ENCODE measurements around the gene DGKZ.

DGKZ gene

DNA sequence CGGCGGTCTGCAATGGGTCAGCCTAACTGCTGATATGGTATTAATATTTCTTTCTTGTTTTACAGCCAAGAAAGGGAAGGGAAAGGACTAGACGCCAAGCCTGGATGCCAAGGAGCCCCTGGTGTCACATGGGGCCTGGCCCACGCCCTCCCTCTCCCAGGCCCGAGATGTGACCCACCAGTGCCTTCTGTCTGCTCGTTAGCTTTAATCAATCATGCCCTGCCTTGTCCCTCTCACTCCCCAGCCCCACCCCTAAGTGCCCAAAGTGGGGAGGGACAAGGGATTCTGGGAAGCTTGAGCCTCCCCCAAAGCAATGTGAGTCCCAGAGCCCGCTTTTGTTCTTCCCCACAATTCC is 36.1 kb downstream of the DGKZ start:
- DNase-seq = no peak

DNA sequence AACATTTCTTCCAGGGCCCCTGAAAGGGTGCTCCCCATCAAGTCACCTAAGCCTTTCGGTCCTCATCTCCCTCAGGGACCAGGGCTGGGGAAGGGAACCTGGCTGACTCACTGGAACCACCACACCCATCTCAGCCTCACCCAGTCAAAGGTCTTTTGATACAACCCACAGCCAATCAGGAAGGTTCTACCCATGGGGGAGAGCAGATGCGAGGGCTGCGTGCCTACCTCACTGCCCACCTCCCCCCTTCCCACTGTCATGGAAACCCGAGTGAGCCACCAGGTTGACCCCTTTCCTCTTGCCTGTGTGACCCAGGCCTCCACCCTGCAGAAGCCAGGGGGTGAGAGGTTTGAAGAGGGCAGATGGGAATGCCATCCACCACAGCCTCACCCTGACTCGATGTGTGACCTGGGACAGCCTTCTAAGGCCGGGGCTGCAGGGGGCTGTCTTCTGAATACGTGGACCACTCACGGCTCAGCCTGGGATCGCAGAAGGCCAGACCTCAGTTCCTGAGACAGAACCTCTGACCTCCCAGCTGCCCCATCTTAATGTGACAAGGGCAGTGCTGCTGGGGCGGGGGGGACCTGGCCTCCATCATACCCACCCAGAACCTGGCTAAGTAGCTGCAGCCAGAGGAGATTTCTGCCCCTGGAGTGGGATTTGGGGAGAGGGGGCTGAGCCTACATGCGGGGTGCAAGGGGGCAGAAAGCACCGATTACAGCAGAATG is 36.9 kb downstream of the DGKZ start:
- DNase-seq = no peak

DNA sequence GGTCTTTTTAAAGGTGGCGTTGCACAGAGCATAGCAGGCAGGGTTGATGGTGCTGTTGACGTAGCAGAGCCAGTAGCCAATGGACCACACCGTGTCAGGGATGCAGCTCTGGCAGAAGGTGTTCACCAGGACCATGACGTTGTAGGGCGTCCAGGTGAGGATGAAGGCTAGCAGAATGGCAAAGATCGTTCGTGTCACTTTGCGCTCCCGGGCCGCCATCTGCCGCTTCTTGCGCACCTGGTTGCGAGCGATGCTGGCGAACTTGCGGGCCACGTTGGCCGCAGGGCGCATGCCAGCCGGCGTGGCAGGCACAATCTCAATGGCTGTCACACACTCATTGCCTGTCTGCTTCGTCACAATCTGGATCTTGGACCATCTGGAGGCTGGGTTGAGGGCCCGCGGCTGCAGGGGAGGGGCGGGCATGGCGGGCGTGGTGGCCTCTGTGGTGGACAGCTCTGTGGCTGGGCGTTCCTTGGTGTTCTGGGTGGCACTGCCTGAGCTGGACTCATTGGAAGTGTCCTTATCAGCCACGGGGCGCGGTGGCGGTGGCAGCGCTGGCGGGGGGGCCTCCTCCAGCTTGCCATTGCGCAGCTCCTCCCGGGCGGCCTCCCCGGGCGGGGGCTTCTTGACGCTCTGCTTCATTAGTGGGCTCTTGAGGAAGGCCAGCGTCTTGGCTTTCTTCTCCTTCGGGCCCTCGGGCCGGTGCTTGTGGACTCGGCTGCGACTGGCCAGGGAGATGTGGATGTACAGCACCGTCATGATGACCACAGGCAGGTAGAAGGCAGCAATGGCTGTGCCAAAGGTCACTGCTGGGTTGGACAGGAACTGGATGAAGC is 38.1 kb downstream of the DGKZ start:
- no peak for DNase-seq

DNA sequence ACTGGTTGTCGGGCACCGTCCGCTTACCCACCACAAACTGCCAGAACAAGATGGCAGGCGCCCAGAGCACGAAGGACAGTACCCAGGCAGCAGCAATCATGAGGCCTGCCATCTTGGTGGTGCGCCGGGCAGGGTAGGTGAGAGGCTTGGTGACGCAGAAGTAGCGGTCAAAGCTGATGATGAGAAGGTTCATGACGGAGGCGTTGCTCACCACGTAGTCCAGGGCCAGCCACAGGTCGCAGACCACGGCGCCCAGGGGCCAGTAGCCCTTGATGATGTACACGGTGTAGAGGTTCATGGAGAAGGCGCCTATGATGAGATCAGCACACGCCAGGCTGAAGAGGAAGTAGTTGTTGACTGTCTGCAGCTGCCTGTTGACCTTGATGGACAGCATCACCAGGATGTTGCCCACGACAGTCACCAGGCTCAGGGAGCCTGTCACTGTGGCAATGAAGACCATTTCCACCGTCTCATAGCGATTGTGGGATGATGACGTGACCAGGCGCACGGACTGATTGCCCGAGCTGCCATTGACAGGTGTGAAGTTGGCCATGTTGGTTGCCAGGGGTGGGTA is 38.8 kb downstream of the DGKZ start:
- DNase-seq = no peak

DNA sequence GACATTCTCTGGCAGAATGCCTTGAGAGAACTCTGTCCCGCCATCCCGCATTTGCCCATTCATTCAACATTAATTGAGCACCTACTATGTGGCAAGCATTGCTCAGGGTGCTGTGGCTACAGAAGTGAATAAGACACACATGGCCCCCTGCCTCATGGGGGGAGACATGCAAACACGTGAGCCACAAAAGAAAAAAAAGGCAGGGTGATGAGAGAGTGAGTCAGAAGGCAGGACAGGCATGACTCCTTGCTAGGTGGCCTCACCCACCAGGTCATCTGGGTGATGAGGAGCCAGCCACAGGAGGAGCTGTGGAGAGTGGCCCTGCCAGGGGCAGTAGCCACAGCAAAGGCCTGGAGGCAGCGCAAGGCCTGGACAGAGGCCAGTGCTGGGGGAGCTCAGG is 39.4 kb downstream of the DGKZ start:
- no peak for DNase-seq

DNA sequence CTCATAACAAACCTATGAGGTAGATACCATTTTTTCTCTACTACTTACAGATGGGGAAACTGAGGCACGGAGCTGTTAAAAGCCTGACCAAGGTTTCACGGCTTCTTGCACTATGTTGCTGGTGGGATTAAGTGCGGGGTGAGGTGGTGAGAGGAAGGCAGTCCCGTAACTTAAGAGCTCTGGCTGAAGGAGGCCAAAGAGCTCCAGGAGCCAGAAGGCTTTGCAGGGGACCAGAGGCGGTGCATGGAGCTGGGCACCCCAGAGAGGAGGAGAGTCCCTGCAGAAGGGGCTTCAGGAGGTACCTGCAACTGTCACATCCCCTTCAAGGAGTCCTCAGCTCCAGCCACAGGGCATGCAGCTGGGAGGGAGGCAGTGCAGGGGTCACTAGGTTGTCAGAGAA is 40.2 kb downstream of the DGKZ start:
- no peak for DNase-seq

DNA sequence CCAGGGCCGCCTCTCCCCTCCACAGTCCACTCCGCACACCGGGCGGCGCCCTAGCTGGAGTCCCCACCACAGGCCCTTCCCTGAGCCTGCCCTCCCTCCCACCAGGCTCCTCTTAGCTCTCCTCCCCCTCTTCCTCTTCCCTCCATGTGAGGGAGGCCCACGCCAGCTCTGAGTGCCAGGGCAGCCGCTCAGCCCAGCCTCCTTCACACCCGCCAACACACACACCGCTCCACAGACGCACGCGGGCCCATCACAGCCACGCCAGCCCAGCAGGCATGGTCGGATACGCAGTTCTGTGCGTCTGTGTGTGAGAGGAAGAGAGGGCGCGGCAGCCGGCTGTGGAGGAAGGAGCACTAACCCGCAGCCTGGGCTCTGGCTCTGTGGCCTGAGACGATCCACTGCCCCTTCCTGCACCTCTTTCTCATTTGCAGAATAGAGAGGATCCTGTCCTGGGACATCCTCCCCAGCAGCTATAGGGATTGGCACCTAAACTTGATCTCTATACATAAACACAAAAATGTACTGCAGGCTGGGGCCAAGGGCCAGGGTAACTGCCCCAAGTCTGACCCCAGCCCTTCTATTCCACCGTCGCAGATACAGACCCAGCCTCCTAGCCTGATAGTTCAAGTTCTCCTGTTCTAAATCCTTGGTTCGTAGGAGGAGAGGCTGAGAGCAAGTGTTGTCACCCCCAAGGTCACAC is 40.8 kb downstream of the DGKZ start:
- no peak for DNase-seq

DNA sequence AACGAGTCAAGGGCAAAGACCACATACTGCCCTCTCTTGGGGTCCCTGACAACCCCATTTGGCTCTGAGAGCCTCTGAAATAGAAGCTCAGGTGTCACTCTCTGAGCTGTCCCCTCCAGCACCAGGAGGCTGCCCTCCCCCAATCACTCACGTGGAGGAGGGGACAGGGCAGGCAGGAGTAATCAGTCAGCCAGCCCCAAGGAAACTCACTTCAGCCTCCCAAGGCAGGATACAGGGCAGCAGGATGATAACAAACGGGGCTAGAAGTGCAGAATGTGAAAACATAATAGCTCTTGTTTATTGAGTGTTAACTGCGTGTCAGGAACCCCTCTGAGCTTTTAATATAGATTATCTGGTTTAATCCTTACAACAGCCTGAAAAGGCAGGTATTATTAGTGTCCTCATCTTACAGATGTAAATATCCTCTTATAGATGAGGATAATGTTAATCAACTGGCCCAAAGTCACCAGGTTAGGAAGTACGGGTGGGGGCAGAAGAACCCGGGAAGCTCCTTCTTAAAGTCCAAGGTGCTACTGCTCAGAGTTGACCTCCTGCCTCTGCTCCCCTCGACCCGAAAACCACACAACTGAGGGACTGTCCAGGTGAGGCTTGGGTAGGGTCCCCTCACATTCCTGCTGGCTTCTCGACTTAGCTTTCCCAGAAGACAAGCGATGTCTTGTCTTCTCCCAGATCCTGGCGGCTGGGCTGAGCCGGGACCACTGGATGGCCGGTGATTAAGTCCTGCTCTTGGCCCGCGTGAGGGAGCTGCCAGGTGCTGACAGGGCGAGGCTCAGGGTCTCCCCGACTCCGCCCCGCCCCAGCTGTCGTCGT is 41.6 kb downstream of the DGKZ start:
- no peak for DNase-seq

DNA sequence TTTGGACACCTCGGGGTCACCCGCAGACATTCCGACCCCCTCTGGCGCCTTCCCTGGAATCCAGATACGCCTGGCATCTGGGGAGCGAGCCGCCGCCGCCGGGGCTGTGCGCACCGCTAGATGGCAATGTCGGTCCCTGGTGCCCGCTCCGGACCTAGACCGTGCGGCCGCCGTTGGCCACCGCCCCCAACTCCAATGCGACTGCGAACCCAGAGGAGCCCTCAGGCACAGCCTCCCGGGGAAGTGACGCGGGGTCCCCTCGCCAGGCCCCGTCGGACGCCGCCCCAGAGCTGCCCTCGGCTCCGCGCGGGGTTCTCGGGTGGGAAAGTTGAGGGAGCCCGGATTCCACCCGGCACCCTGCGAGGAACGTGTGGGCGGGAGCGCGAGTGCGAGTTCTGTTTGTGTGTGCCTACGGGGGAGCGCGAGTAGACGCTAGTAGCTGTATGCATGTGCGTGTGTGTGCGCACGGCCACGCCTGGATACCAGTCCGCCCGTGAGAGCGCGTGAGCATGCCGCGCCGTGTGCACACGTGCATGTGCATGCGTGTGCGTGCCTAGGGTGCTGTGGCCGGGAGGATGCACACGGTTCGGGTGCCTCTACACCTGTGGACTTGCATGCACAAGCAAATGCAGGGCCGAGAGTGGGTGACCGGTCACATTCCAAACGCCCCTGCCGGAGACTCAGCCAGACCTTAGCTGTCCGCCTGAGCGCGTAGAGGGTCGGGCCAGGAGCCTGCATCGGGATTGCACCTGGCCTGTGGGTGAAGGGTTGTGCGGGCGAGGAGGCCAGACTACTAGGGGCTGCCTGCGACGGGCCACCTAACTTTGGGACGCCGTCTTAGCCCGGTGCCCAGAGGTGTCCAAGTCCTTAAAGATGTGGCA is 42.4 kb downstream of the DGKZ start:
- no peak for DNase-seq

DNA sequence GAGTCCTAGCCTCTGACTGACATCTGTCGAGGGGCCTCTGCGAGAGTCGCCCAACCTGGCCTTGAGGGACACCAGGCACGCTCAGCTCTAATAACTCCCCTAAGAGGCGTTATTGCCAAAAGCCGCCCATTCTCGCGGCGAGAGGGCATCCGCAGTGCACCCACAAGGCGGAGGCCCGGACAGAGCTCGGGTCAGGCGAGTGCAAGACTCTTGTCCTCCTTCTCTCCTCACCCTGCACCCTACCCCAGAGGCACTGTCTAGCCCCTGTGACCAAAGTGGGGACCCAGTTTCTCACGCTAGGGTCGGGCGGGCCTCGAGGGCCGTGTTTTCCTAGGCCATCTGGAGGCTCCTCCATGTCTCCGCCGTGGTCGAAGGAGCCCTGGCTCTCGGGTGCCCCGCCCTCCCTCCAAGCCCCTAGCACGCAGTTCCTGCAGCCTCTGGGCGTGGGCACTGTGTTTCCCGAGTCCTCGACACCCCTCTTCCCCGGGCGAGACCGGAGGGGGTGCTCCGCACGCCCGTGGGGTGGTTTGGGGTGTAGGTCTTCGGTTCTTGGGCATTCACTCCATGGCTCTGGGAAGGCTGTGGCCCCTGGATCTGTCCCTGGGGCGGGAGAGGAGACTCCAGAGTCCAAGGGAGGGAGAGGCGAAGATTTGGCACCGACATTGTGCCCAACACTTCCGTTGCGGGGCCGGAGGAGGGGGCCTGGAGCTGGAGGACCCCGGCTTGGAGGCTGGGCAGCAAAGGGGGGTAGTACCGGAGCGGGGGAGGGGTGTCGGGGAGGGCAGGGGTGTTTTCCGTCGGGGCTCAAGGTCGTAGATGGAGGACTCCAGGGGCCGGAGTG is 43.3 kb downstream of the DGKZ start:
- DNase-seq = no peak

DNA sequence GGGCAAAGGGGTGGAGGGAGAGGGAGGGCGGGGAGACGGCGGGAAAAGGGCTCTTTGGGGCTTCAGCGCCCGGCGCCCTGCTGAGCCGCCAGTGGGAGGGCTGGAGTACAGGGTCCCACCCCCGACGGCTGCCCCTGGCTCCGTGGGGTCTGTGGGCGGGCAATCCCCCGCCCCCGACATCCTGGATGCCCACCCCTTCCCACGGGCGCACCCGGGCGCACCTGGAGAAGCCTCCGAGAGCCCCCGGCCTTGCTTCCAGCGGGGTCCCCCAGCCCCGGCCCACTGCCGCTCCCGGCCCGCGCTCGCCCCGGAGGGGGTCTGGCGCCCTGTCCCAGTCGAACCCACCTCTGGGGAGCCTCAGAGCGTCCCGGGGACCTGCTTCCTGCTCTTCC is 43.9 kb downstream of the DGKZ start:
- no peak for DNase-seq

DNA sequence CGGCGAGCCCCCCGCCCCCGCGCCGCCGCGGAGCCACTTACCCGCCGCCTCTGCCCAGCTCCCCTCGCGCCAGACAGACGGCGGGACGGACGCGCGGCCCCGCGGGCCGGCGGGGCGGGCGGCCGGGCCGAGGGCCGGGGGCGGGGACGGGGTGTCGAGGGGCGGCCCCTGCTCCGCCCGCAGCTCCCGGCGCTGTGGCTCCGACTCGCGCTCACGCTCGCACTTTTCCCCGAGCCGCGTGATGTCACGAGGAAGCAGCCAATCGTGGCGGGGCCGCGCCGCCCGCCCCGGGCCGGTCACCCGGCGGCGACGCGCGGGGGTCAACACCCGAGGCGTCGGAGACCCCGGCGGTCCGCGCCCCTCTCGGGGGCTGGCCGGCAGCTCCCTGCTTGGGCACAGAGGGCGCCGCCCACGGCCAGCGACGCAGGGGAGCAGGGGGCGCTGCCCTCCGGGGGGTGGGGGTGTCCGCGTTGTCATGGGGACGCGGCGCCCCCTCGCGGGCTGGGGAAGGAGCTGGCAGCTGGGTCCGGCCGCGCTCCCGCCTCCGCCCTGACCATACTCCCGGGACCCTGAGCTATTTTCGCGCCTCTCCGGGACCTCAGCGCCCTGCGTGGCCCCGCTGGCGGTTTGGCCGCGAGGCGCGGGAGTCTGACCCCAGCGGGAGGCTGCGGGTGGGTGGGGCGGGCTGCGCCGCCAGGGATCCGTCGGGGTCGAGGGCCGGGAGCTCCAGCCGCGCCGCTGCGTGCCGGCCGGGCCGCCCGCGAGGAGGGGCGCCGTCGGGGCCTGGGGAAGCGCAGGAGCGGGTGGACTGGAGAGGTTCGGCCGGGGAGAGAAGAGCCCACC is 44.5 kb downstream of the DGKZ start, which contains the start of gene CHRM4:
TSS of gene CHRM4 (minus strand) at position 199 of the 843 bp plus-strand sequence. CDS start 5,219 bp downstream, outside the sequence.
- no peak for DNase-seq

DNA sequence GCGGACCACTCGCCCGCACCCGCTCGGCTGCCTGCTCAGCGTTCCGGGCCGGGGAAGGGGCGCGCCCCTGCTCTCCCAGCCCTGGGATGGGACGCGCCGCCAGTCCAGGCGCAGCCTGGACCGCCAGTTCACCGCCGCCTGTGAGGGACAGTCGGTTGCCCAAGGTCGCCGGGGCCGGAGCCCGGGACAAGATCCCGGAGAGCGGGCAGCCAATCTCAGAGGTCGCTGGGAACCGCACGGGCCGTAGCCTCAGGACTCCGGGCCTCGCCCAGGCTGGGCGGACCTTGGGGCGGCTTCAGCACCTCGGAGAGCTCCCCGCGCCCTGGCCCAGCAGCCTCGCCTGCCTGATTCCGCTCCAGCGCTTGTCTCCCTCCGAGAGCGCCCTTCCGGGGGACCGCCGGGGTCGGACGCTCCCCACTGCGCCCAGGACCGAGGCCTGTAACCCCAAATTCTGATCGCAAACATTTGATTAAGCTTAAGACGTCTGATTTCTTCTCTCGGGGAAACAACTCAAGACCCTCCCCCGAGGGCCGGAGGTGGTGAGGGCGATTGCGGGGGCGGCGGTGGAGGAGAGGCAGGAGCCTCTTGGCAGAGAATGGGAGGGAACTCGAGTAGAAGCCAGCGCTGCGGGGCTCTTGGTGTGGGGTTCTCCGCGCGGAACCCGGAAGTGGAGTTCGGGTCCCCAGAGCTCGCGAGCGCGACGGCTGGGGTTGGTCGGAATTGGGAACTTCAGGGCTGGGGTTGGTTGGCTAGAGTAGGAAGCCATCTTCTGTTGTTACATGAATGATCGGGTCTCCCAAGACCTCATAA is 45.4 kb downstream of the DGKZ start:
- DNase-seq = peak; percentile 53

DNA sequence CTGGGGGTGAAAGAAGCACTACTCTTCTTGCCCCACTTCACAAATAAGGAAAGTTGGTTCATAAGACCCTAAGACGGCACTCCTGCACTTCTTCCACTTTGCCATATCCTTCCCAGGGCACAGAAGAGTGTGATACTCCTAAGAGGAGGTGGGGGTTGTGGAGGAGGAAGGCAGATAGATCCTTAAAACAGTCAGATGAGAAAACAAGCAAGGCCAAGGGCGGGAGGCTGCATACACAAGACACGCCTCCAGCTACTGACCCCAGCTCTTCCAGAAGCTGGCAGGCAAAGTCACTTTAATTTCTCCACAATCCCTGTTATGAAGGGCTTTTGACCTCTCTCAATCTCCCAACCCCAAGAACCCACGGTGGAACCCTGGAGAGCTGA is 46.0 kb downstream of the DGKZ start:
- no peak for DNase-seq

DNA sequence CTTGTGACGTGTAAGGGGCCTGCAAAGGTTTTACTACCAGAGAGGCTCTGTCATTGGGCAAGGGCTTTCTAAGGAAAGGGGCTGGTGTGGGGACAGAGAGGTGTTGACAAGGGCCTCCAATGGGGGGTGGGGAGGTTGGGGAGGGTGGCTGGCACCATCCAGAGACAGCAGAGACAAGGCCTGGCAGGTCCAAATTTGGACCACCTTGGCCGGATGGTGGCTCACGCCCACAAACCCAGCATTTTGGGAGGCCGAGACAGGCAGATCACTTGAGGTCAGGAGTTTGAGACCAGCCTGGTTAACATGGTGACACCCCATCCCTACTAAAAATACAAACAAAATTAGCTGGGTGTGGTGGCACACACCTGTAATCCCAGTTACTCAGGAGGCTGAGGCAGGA is 46.5 kb downstream of the DGKZ start:
- no peak for DNase-seq

DNA sequence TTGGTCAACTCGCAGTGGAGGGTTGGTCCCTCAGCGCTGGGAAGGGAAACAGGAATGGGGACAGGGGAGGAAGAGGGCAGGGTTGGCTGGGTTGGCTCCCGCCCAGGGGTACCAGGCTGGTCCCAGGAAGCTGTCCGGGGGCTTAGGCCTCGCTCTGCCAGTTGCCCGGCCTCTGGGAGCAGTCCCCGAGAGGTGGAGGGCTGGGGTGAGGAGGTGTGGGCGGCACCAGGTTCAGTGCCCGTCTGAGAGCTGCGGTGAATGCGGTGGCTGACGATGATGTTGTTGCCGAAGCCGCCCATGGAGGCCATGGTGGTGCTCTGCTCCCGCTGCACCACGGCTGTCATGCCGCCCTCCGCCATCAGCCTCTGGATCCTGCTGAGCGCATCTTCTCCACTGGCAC is 50.3 kb downstream of the DGKZ start:
- no peak for DNase-seq

DNA sequence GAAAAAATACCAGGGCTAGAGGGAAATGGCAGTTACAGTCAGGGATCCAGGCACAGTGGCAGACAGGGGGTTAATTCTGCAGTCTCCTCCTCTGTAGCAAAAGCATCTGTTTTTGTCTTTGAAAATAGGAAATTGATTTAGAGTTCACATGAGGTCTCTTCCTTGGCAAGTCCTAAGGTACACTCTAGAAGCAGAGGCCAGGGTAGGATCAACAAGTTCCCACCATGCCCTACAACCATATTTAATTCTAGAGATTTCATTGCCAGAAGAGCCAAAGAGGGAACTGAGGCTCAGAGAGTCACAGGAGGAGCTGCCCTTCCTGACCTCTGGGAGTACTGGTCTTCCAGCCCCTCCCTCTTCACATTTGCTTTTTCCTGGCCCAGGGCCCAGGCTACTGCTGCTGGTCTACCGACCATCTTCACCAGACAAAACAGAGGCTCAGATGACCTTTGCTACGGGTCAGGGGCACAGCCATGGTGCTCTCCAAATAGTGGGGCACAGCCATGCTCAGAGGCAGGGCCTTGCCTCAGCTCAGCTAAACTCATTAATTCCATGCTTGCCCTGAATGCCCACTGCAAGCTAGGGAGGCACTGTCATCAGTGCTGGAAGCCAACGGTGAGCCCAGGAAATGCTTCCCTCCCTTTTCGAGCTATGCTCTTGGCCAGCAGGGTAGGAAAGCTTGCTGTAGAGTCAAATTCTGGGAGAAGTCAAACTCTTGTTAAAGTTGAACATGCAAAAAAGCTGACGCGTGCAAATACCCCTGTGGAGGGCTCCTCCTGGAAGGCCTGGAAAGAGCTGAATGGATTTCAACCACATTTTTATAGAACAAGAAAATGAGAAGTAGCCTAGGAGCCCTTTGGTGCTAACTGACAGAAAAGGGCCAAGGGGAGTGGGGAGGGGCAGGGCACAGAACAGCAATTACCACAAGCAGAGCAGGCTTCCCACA is 56.0 kb downstream of the DGKZ start:
- no peak for DNase-seq
